K562 (cell line): ENCODE results near the gene MYBL2.

Experiments used
- CTCF ChIP-seq, 3 experiments: IDR thresholded peaks in 2 of 3; conservative IDR thresholded peaks in 1 of 3; 2 replicates each; pipeline ENCODE4 v1.5.1; 2011 to 2012; ENCODE audit warnings: low read length in 3 of 3, mild to moderate bottlenecking in 3 of 3, control low read depth in 2 of 3, improper control_type of control experiment in 1 of 3, inconsistent platforms in 1 of 3, low read depth in 1 of 3, mixed read lengths in 1 of 3, moderate library complexity in 1 of 3; ENCODE audit not compliant: insufficient read depth in 2 of 3
- DDX20 ChIP-seq: fragments of 450-650 bp; IDR thresholded peaks from 2 replicates; pipeline ENCODE4 v1.6.1; 2016; ENCODE audit warnings: missing genetic modification characterization, low read depth, mild to moderate bottlenecking, missing compliant biosample characterization, moderate library complexity
- DMBX1 ChIP-seq: fragments of 250-450 bp; sonication (Bioruptor Pico); IDR thresholded peaks from 2 replicates; pipeline ENCODE4 v1.8.0; 2022; ENCODE audit warnings: inconsistent platforms, mild to moderate bottlenecking, moderate library complexity, borderline replicate concordance
- HMGXB4 ChIP-seq: sonication (generic); formaldehyde crosslinking; IDR thresholded peaks from 2 replicates; pipeline ENCODE4 v1.8.1; 2023; ENCODE audit warnings: mild to moderate bottlenecking, missing genetic modification reagents
- KAT2B ChIP-seq: IDR thresholded peaks from one replicate; pipeline ENCODE4 v1.6.1; 2012; ENCODE audit warnings: low read depth, mild to moderate bottlenecking, control low read depth, inconsistent platforms, low read length, moderate library complexity
- KDM1A ChIP-seq, 2 experiments: fragments of 450-650 bp; IDR thresholded peaks; 2 replicates each; pipeline ENCODE4 v1.6.1; 2016; ENCODE audit warnings: mild to moderate bottlenecking in 2 of 2
- POLR2A ChIP-seq: fragments of 450-650 bp; conservative IDR thresholded peaks from 2 replicates; pipeline ENCODE4 v1.6.1; 2016
- REST ChIP-seq, 2 experiments: fragments of 450-650 bp; formaldehyde crosslinking in 1 of 2; IDR thresholded peaks; 2 replicates each; pipeline versions ENCODE4 v1.4.0 to v1.6.1; 2014 to 2020; ENCODE audit warnings: mild to moderate bottlenecking in 2 of 2, borderline replicate concordance in 1 of 2, low read depth in 1 of 2
- SFPQ ChIP-seq: fragments of 200-400 bp; formaldehyde crosslinking; IDR thresholded peaks from 2 replicates; pipeline ENCODE4 v1.6.1; 2017; ENCODE audit warnings: mild to moderate bottlenecking, low read depth, low read length, moderate library complexity
- ZBTB1 ChIP-seq: sonication (generic); formaldehyde crosslinking; IDR thresholded peaks from 2 replicates; pipeline ENCODE4 v1.8.1; 2023; ENCODE audit warnings: missing genetic modification reagents, low read depth, mild to moderate bottlenecking, borderline replicate concordance
- ZNF140 ChIP-seq: fragments of 250-450 bp; sonication (Bioruptor Pico); IDR thresholded peaks from 2 replicates; pipeline ENCODE4 v1.8.0; 2021; ENCODE audit warnings: moderate library complexity, mild to moderate bottlenecking, inconsistent platforms
- ZNF347 ChIP-seq: fragments of 450-650 bp; formaldehyde crosslinking; IDR thresholded peaks from 2 replicates; pipeline ENCODE4 v1.4.0; 2020; ENCODE audit warnings: low read depth, mild to moderate bottlenecking, moderate library complexity

GRCh38 chr20:43748274-43748673, 81.4 kb downstream of the MYBL2 start:
- no peak for TF ChIP-seq ZBTB1 (CRISPR knock-in tag)
- no peak for TF ChIP-seq KDM1A (IDR thresholded peaks at IDR 0.05)
- TF ChIP-seq DDX20 (tag) = no peak
- no peak for TF ChIP-seq DMBX1 (CRISPR knock-in tag)
- no peak for TF ChIP-seq ZNF347 (CRISPR knock-in tag)
- no peak for TF ChIP-seq REST (IDR thresholded peaks at IDR 0.05; ENCODE audit: borderline replicate concordance)
- no peak for TF ChIP-seq REST (CRISPR knock-in tag; IDR thresholded peaks at IDR 0.05; ENCODE audit: low read depth)
- TF ChIP-seq ZNF140 (CRISPR knock-in tag) = no peak
- TF ChIP-seq POLR2A = no peak
- no peak for TF ChIP-seq SFPQ
- TF ChIP-seq HMGXB4 = no peak
- TF ChIP-seq KAT2B = no peak
- no peak for TF ChIP-seq CTCF (IDR thresholded peaks at IDR 0.05 in 2 of 3, conservative IDR thresholded peaks at IDR 0.05 in 1 of 3; ENCODE audit: insufficient read depth in 2 of 3, low read depth in 1 of 3, low read length in 3 of 3)
